CD4-positive, alpha-beta T cell treated with Interleukin-6 at 100 ng/mL for 8 hours (primary cell): Measurements from ENCODE around the gene NOC4L.

Source experiments
- DNase-seq: peaks from one replicate; pipeline ENCODE4 v3.0.0-alpha.2; 2020; ENCODE audit warnings: mixed read lengths, low spot score

Gene NOC4L

GRCh38 chr12:132156573-132157325, 12.5 kb downstream of the NOC4L start:
- DNase-seq = no peak

- DNase-seq = no peak
Measured at GRCh38 chr12:132157733-132158409, 13.6 kb downstream of the NOC4L start.

DNA sequence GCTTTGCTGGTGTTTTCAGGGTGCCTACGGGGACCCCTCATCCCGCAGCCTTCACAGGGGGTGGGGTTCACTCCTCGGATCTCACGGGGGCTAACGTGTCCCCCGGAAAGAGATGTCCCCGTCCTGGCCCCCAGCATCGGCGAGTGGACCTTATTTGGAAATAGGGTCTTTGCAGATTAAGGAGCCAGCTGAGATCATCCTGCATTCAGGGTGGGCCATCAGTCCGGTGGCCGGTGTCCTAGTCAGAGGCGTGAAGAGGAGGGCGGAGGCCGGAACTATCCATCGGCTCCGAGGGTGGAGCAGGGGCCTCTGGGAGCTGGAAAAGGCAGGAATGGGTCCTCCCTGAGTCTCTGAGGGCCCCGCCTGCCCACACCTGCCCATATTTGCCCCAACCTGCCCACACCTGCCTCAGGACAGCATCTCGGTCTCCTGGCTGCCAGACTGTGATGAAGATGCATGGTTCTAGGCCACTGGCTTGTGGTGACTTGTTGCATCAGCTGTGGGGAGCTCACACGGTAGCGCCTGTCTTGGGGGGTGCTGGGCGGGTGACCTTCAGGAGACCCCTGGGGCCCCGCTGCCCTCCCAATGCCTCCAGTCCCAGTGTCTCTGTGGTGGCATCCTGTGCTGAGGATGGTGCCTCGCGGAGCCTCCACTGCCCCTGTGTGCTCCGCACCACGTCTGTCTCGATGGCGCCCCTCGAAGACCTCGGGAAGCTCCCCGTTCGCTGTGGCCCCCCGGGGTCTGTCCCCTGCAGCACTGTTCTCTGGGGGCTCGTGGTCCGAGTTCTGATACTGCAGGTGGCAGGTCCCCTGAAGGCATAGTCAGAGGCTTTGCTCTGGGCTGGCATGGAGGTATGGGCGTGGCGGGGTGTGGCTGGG, 14.7 kb downstream of the NOC4L start:
- DNase-seq = no peak

GRCh38 chr12:132159555-132160003, 15.3 kb downstream of the NOC4L start:
- DNase-seq = no peak

GRCh38 chr12:132160016-132160415, 15.8 kb downstream of the NOC4L start:
- DNase-seq = no peak

DNA sequence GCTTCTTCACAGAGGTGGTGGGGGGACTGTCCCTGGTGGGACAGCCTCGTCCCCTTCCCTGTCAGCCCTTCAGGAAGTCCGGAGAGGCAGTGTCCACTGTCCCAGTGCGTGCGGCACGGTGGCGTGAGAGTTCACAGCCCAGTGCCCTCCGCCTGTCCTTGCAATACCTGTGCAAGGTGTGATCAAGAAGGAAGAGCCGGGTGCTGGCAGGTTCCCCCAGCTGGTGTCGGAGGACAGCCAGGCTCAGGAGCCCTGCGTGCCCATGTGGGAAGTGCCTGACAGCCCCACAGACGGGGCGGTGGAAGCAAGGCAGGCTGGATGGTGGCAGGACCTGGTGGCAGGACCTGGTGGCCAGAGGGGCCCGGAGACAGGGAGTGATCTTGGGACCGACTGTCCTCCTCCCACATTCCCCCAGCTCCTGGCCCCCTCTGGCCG, 16.4 kb downstream of the NOC4L start:
- no peak for DNase-seq

- DNase-seq = no peak
Measured at GRCh38 chr12:132161036-132161781, 17.0 kb downstream of the NOC4L start.

- DNase-seq = no peak
Measured at GRCh38 chr12:132161796-132162507, 17.7 kb downstream of the NOC4L start.

DNA sequence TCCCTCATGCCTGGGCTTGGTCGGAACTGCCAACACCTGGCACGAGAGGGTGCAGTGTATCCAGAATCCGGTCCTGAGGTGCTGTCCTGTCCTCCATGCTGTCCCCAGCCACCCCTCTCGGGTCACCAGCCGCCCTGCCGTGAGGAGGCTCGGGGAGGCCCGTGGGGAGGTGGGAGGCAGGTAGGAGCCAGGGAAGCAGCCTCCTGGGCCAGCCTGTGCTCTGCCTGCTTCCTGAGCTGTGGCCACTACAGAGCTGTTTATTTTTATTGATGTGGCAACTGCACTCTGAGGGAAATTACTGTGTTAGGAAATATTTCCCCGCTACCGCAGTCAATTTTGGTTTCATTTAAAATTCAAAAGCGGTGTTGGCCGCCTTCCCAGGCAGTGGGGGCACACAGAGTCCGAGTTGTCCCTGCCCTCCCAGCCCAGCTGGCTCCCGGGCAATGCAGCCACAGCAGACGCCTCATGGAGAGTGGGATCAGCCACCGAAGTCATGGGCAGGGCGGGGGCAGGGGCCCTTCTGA, 18.3 kb downstream of the NOC4L start:
- no peak for DNase-seq

GRCh38 chr12:132163041-132163910, 19.0 kb downstream of the NOC4L start:
- DNase-seq = no peak

- no peak for DNase-seq
Measured at GRCh38 chr12:132163911-132164288, 19.6 kb downstream of the NOC4L start.

- DNase-seq = no peak
Measured at GRCh38 chr12:132164426-132164825, 20.2 kb downstream of the NOC4L start.

DNA sequence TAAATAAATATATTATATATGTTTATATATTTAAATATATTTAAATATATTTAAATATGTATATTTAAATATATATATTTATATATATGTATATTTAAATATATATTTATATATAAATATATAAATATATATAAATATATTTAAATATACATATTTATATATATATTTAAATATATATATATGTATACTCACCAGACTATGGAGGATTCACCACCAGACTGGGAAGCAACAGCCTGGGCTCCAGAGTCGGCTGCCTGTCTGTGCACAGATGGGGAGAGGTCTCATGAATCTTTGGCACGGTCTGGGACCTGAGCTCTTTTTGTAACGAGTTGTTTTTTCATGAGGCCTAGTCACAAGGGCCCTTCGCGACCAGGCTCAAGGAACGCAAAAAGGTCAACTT, 21.3 kb downstream of the NOC4L start:
- no peak for DNase-seq

DNA sequence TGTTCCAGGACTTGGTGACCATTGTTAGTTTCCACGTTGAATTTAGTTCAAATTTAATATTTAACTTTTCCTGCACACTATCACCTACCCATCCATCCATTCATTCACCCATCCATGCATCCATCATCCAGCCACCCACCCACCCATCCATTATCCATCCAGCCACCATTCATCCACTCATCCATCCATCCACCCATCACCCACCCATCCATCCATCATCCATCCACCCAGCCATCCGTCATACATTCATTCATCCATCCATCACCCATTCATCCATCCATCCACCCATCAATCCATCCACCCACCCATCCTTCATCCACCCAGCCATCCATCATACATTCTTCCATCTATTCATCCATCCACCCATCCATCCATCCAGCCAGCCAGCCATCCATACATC, 21.8 kb downstream of the NOC4L start:
- DNase-seq = no peak

DNA sequence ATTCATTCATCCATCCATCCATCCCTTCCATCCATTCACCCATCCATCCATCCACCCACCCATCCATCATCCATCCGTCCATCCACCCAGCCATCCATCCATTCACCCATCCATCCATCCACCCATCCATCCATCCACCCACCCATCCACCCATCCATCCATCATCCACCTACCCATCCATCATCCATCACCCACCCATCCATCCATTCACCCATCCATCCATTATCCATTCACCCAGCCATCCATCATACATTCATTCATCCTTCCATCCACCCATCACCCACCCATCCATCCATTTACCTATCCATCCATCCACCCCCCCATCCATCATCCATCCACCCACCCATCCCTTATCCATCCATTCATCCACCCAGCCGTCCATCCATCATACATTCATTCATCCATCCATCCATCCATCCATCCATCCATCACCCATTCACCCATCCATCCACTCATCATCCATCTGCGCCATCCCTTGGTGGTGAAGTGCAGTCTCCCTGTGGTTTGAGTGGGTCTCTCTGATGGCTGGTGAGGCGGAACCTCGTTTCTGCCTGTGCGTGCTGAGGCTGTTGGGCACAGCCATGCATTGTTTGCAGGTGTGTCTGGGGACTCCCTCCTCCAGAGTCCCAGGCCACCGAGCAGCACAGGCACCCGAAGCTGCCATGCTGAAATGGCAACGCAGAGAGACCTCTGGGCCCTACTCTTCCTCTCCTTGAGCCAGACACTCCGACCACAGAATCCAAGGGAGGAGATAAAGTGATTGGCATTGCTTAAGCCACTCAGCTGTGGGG, 22.7 kb downstream of the NOC4L start:
- DNase-seq = no peak

DNA sequence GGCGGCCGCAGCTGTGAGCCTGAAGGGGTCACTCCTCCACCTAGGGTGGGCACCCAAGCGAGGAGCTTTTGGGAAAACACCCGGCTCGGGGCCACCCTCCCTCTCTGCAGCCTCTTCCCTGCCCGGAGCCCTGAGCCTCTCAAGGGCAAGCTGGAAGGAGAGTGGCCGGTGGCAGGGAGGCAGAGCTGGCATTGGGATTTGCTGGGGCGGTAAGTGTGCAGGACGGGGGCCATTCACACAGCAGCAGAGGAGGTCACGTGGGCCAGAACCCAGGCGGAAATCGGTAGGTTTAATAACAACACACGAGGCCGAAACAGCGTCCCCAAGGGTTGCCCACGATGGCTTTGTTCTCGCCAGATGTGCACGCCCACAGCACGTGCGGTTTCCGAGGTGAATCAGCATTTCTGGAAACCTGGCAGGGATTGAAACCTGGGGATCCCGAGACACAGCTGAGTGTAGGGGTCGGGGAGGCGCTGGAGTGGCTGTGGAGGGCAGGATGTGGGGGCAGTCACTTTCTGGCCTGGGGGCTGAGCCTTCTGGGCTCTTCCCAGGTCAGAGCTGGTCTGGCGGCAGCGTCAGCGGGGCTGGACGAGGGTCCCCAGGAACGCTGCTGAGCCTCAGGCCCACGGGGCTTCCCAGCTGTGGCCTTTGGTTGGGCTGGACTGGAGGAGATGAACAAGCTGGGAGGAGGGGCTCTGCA, 23.5 kb downstream of the NOC4L start:
- DNase-seq = no peak

- no peak for DNase-seq
Measured at GRCh38 chr12:132168311-132169031, 24.2 kb downstream of the NOC4L start.

GRCh38 chr12:132169376-132169775, 25.1 kb downstream of the NOC4L start:
- no peak for DNase-seq
